ENCODE results near the gene TXNRD1. TPM values are rescaled to one million over a fixed set of nuclear protein-coding genes. Genes with fewer than 3 reads are reported as not detected.

TXNRD1 gene
- total RNA-seq, 1 donor from 2014 or later = 100 TPM

DNA sequence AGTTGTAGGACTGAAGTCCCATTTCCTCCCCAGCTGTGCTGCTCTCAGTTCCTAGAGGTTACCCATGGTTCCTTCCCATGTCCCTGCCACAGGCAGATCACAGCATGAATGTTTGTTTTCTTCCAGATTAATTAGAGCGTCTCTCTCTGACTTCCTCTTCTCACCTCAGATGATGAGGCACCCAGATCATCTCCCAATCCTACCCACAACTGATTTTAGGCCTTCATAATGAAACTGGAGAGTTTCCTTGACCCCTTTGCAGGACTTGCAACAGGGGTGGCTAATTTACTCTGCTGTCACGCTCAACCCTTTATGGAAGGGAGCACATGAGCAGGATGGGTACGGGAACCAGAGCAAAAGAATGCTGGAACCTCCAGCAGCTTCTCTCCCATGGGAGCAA, 32.1 kb upstream of the TXNRD1 start:
- no peak overlapping the region for H3K4me3 Mint-ChIP-seq (ENCODE audit: unreplicated experiment)
- peaks cover 18% of the 10 kb centered on the region for H3K4me1 Mint-ChIP-seq (ENCODE audit: unreplicated experiment)
- H3K27ac Mint-ChIP-seq (ENCODE audit: unreplicated experiment) = no peak overlapping the region
- no peaks in the 10 kb centered on the region for H3K9me3 Mint-ChIP-seq (ENCODE audit: unreplicated experiment)
- H3K36me3 Mint-ChIP-seq (ENCODE audit: unreplicated experiment) = no peaks in the 10 kb centered on the region
- TF ChIP-seq, protein P1, sequence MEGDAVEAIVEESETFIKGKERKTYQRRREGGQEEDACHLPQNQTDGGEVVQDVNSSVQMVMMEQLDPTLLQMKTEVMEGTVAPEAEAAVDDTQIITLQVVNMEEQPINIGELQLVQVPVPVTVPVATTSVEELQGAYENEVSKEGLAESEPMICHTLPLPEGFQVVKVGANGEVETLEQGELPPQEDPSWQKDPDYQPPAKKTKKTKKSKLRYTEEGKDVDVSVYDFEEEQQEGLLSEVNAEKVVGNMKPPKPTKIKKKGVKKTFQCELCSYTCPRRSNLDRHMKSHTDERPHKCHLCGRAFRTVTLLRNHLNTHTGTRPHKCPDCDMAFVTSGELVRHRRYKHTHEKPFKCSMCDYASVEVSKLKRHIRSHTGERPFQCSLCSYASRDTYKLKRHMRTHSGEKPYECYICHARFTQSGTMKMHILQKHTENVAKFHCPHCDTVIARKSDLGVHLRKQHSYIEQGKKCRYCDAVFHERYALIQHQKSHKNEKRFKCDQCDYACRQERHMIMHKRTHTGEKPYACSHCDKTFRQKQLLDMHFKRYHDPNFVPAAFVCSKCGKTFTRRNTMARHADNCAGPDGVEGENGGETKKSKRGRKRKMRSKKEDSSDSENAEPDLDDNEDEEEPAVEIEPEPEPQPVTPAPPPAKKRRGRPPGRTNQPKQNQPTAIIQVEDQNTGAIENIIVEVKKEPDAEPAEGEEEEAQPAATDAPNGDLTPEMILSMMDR (IDR thresholded peaks at IDR 0.05) = no peak
- DNase-seq (ENCODE audit: extremely low spot score, unreplicated experiment) = no peak
- no peaks in the 10 kb centered on the region for H3K27me3 Mint-ChIP-seq (ENCODE audit: unreplicated experiment)

DNA sequence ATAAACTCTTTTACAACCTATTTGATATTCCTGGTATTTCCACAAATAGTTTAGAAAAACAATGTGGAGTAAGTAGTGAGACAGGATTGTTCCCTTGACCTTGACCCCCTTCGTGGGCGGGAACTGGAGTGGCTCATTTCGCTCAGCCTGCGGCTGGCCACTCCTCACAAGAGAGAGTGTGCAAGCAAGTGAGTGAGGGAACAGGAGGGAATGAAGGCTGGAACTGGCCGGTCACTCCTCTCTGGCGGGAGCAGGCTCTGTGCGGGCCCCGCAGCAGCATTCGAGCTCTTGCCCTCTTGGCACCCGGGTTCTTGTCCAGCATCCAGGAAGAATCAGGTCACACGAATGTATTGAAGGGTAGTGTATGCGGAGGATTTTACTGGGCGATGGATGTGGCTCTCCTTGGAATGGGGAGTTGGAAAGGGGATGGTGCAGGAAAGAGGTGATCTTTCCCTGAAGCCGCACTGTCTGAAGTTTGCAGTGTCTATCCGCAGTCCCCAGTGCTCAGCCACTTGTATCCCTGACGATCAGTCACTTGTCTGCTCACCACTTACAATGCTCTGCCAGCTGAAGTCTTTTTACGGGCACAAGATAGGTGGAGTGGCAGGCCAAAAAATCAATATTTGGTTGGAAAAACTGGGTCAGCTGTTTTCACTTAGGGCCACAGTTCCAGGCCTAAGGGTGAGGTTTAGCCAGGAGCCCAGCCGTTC, 28.0 kb upstream of the TXNRD1 start:
- no peaks in the 10 kb centered on the region for H3K9me3 Mint-ChIP-seq (ENCODE audit: unreplicated experiment)
- H3K36me3 Mint-ChIP-seq (ENCODE audit: unreplicated experiment) = no peaks in the 10 kb centered on the region
- TF ChIP-seq, protein P1 (IDR thresholded peaks at IDR 0.05) = no peak
- no peaks in the 10 kb centered on the region for H3K4me1 Mint-ChIP-seq (ENCODE audit: unreplicated experiment)
- H3K27ac Mint-ChIP-seq (ENCODE audit: unreplicated experiment) = no peak overlapping the region
- H3K4me3 Mint-ChIP-seq (ENCODE audit: unreplicated experiment) = no peak overlapping the region
- DNase-seq (ENCODE audit: extremely low spot score, unreplicated experiment) = peak; percentile 79
- no peaks in the 10 kb centered on the region for H3K27me3 Mint-ChIP-seq (ENCODE audit: unreplicated experiment)

DNA sequence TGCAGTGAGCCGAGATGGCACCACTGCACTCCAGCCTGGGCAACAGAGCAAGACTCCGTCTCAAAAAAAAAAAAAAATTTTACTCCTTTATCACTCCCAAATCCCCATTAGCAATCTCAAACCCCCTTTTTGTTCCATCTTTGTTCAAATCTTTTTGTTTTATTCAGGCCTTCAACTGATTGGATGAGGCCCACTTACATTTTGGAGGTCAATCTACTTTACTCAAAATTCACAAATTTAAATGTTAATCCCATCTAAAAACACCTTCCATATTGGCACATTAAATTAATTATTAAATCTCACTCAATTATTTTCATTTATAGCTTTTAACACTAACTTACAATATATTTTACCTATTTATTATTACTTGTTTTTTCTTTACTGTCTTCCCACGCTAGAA, 27.0 kb upstream of the TXNRD1 start:
- no peak for DNase-seq (ENCODE audit: extremely low spot score, unreplicated experiment)
- no peak overlapping the region for H3K27ac Mint-ChIP-seq (ENCODE audit: unreplicated experiment)
- H3K4me3 Mint-ChIP-seq (ENCODE audit: unreplicated experiment) = no peak overlapping the region
- TF ChIP-seq, protein P1 (IDR thresholded peaks at IDR 0.05) = no peak
- no peaks in the 10 kb centered on the region for H3K9me3 Mint-ChIP-seq (ENCODE audit: unreplicated experiment)
- H3K36me3 Mint-ChIP-seq (ENCODE audit: unreplicated experiment) = no peaks in the 10 kb centered on the region
- no peaks in the 10 kb centered on the region for H3K4me1 Mint-ChIP-seq (ENCODE audit: unreplicated experiment)
- H3K27me3 Mint-ChIP-seq (ENCODE audit: unreplicated experiment) = no peaks in the 10 kb centered on the region

DNA sequence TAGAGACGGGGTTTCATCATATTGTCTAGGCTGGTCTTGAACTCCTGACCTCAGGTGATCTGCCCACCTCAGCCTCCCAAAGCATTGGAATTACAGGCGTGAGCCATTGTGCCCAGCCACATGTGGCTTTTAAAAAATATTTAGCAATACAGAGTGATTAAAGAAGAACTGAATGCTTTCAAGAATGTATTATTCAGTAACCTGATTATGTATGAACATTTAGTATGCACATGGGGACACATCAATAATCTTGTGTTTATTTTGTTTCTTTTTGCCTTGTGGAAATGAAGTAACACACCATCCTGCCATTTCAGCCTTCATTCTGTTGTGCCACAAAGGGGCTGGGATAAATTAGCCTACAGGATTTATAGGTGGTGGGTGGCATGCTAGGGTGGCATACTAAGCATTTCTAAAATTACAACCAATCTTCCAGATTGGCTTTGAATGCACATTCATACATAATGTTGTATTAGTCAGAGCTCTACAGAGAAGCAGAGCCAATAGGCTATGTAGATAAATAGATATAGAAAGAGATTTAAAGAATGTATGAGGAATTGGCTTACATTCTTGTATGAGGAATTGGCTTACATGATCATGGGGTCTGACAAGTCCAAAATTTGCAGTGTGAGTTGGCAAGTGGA, 25.5 kb upstream of the TXNRD1 start:
- Mint-ChIP-seq H3K4me1 (ENCODE audit: unreplicated experiment) (no peaks in the 10 kb centered on the region), H3K4me3 (ENCODE audit: unreplicated experiment) (no peak overlapping the region), H3K36me3 (ENCODE audit: unreplicated experiment) (no peaks in the 10 kb centered on the region), H3K9me3 (ENCODE audit: unreplicated experiment) (no peaks in the 10 kb centered on the region), H3K27ac (ENCODE audit: unreplicated experiment) (no peak overlapping the region), H3K27me3 (ENCODE audit: unreplicated experiment) (no peaks in the 10 kb centered on the region)
- peak; percentile 10 for DNase-seq (ENCODE audit: extremely low spot score, unreplicated experiment)
- TF ChIP-seq, protein P1 (IDR thresholded peaks at IDR 0.05) = no peak

DNA sequence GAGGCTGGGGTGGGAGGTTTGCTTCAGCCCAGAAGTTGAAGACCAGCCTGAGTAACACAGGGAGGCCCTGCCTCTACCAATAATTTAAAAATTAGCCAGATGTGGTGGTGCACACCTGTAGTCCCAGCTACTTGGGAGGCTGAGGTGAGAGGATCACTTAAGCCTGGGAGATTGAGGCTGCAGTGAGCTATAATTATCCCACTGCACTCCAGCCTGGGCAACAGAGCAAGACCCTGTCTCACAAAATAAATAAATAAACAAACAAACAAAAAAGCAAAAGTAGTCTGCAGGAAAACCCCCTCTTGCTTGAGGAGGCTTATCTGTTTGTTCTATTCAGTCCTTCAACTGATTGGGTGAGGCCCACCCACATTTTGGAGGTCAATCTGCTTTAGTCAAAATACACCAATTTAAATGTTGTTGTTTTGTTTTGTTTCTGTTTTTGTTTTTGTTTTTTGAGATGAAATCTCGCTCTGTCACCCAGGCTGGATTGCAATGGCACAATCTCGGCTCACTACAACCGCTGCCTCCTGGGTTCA, 24.9 kb upstream of the TXNRD1 start:
- TF ChIP-seq, protein P1 (IDR thresholded peaks at IDR 0.05) = no peak
- peaks cover 2% of the 10 kb centered on the region for H3K27me3 Mint-ChIP-seq (ENCODE audit: unreplicated experiment)
- no peak overlapping the region for H3K27ac Mint-ChIP-seq (ENCODE audit: unreplicated experiment)
- no peaks in the 10 kb centered on the region for H3K9me3 Mint-ChIP-seq (ENCODE audit: unreplicated experiment)
- no peak overlapping the region for H3K4me3 Mint-ChIP-seq (ENCODE audit: unreplicated experiment)
- no peaks in the 10 kb centered on the region for H3K36me3 Mint-ChIP-seq (ENCODE audit: unreplicated experiment)
- H3K4me1 Mint-ChIP-seq (ENCODE audit: unreplicated experiment) = no peaks in the 10 kb centered on the region
- no peak for DNase-seq (ENCODE audit: extremely low spot score, unreplicated experiment)
